Muscle layer of duodenum (tissue), 2 donors: ENCODE measurements around the gene GSAP.
"Not testable (repeated sequence)": the region's sequence is repeated elsewhere in the genome, so short reads cannot be mapped to it uniquely, and the experiment has no call there.

ENCODE experiments used
- H3K27ac ChIP-seq: one replicate; pipeline ENCODE4 v1.7.0; 2013; ENCODE audit warnings: mild to moderate bottlenecking, low read length
- H3K27me3 ChIP-seq: one replicate; pipeline ENCODE4 v1.7.0; 2013; ENCODE audit warnings: low read depth, mild to moderate bottlenecking, control low read depth, low read length
- H3K36me3 ChIP-seq, 2 donors: one replicate each; pipeline ENCODE4 v1.7.0; 2013; ENCODE audit warnings: low read length in 2 of 2, control low read depth in 1 of 2, mild to moderate bottlenecking in 1 of 2; ENCODE audit not compliant: insufficient read depth in 2 of 2, control insufficient read depth in 1 of 2
- H3K4me1 ChIP-seq, 2 donors: one replicate each; pipeline ENCODE4 v1.7.0; 2013; ENCODE audit warnings: low read length in 2 of 2, mild to moderate bottlenecking in 2 of 2, control low read depth in 1 of 2, moderate library complexity in 1 of 2; ENCODE audit not compliant: insufficient read depth in 2 of 2, control insufficient read depth in 1 of 2
- H3K4me3 ChIP-seq, 2 donors: one replicate each; pipeline ENCODE4 v1.7.0; 2013; ENCODE audit warnings: low read length in 2 of 2, low read depth in 1 of 2, mild to moderate bottlenecking in 1 of 2
- H3K9me3 ChIP-seq, 2 donors: one replicate each; pipeline ENCODE4 v1.7.0; 2013; ENCODE audit warnings: low read length in 2 of 2, control low read depth in 1 of 2, mild to moderate bottlenecking in 1 of 2; ENCODE audit not compliant: control insufficient read depth in 1 of 2
- donor health status: healthy.

Gene GSAP, protein sequence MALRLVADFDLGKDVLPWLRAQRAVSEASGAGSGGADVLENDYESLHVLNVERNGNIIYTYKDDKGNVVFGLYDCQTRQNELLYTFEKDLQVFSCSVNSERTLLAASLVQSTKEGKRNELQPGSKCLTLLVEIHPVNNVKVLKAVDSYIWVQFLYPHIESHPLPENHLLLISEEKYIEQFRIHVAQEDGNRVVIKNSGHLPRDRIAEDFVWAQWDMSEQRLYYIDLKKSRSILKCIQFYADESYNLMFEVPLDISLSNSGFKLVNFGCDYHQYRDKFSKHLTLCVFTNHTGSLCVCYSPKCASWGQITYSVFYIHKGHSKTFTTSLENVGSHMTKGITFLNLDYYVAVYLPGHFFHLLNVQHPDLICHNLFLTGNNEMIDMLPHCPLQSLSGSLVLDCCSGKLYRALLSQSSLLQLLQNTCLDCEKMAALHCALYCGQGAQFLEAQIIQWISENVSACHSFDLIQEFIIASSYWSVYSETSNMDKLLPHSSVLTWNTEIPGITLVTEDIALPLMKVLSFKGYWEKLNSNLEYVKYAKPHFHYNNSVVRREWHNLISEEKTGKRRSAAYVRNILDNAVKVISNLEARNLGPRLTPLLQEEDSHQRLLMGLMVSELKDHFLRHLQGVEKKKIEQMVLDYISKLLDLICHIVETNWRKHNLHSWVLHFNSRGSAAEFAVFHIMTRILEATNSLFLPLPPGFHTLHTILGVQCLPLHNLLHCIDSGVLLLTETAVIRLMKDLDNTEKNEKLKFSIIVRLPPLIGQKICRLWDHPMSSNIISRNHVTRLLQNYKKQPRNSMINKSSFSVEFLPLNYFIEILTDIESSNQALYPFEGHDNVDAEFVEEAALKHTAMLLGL

DNA sequence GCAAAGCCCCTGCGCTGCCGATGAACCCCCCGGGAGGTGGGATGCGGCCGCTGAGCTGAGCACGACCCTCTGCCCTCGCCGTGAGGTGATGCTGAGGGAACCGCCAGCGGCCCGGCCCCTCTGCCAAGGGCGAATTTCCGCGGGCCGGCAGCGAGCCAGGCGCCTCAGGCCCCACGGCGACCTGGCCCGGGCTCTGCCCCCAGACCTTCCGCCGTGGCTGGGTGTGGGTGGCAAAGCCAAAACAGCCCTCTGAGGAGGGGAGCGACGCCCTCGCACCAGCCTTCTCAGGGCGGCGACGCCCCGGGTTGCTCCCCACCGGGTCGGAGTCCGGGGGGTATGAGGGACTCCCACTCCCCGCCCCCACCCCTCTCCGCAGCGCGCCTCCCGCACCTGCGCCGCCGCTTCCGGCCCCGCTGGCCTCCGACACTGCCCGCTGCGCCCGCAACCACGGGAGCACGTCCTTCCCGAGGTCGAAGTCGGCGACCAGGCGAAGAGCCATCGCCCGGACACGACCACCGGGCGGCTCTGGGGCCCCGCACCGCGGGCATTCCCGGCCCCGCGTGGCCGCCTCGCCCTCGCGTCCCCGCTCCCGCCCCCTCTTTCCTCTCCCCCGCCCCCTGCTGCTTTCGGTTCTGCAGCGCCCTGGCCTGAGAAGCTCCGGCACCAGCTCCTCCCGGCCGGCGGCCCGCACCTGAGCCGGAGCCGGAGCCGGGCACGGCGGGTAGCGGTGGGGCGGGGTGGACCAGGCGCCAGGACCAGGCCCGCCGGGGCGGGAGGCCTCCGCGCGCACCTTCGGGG lies at the start of gene GSAP:
Gene GSAP (minus strand): TSS at position 527 of the 798 bp plus-strand sequence. CDS start 28 bp downstream, at position 499.
- H3K36me3 ChIP-seq: no peaks in the 10 kb centered on the region
- H3K4me1 ChIP-seq: peaks cover 10 to 12% of the 10 kb centered on the region in 2 donors
- peak within 1 kb of the TSS; percentile 68 to 88 for H3K4me3 ChIP-seq
- no peaks in the 10 kb centered on the region for H3K27me3 ChIP-seq
- no peaks in the 10 kb centered on the region for H3K9me3 ChIP-seq
- H3K27ac ChIP-seq: peak within 1 kb of the TSS; percentile 75

DNA sequence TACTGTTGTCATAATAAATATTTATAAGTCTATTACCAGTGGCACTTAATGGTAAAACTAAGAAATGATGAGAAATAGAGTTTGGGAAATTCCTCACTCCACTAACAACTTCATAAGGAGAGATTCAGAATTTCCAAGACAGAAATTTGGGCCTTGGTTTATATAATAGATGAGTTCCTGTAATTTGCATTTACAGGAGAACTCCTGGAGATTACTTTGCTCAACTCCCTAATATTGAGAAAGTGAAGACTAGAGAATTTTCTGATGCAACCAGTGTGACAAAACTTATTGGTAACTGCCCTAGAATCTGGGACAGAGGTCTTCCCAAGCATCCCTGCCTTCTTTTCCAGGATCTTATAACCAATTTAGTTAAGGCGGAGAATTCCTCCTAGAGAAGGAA lies 49.1 kb upstream of the GSAP start:
- Histone ChIP-seq H3K27me3 (no peaks in the 10 kb centered on the region), H3K4me1 (no peaks in the 10 kb centered on the region)

GRCh38 chr7:77464589-77464988 lies 48.4 kb upstream of the GSAP start:
- no peak overlapping the region for H3K27ac ChIP-seq
- no peak overlapping the region for H3K4me3 ChIP-seq
- H3K36me3 ChIP-seq: no peaks in the 10 kb centered on the region
- no peaks in the 10 kb centered on the region for H3K4me1 ChIP-seq
- no peaks in the 10 kb centered on the region for H3K9me3 ChIP-seq
- no peaks in the 10 kb centered on the region for H3K27me3 ChIP-seq

More for the DNA sequence above, 49.1 kb upstream of the GSAP start:
- Histone ChIP-seq H3K9me3 (no peaks in the 10 kb centered on the region), H3K36me3 (no peaks in the 10 kb centered on the region), H3K4me3 (no peak overlapping the region), H3K27ac (no peak overlapping the region)

- not testable (repeated sequence) for H3K4me3 ChIP-seq, H3K36me3 ChIP-seq, H3K27me3 ChIP-seq, H3K9me3 ChIP-seq, H3K4me1 ChIP-seq, H3K27ac ChIP-seq
These were observed 47.5 kb upstream of the GSAP start for GRCh38 chr7:77463632-77464031.

DNA sequence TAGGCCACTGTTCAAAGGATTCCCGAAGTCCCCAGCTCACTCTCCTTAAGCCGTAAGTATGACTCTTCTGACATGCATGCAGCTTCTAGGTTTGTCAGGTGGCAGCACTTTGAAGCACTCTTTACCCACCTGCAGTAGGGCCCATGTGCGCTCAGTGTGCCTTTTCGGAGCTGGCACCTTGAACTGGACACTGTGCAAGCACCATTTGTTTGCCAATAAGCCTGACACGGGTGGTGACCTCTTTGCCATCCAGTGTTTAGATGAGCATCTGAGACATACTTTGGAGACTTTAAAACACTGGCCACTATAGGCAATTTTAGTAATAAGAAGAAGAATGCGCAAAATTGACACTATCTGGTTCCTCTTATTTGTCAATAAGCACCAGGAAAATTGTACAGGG lies 45.7 kb upstream of the GSAP start:
- H3K9me3 ChIP-seq: no peaks in the 10 kb centered on the region
- no peaks in the 10 kb centered on the region for H3K4me1 ChIP-seq
- H3K27me3 ChIP-seq: no peaks in the 10 kb centered on the region
- no peak overlapping the region for H3K27ac ChIP-seq
- no peaks in the 10 kb centered on the region for H3K36me3 ChIP-seq
- no peak overlapping the region for H3K4me3 ChIP-seq

DNA sequence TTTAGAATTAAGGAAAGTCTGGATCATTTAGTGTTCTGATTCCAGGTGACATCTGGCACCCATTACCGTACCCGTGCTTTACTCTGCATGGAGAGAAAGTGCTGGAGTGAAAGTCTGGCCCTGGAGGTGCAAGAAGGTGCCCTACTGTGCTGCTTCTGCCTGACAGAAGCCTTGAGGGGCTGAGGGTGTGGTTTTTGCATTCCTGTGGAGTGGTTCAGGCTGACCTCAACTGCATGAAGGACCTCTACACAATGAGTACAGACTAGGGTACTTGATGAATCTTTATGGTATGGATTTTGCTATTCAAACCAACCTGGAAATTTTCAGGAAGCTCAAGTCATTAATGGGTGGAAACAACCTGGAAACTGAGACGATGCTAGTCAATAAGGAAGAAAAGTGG lies 45.1 kb upstream of the GSAP start:
- H3K9me3 ChIP-seq: no peaks in the 10 kb centered on the region
- H3K36me3 ChIP-seq: no peaks in the 10 kb centered on the region
- H3K27ac ChIP-seq: no peak overlapping the region
- H3K4me3 ChIP-seq: no peak overlapping the region
- H3K4me1 ChIP-seq: no peaks in the 10 kb centered on the region
- no peaks in the 10 kb centered on the region for H3K27me3 ChIP-seq

GRCh38 chr7:77460057-77460486 lies 43.9 kb upstream of the GSAP start:
- Histone ChIP-seq H3K27ac (no peak overlapping the region), H3K4me1 (no peaks in the 10 kb centered on the region), H3K9me3 (no peaks in the 10 kb centered on the region), H3K4me3 (no peak overlapping the region), H3K36me3 (no peaks in the 10 kb centered on the region), H3K27me3 (no peaks in the 10 kb centered on the region)

DNA sequence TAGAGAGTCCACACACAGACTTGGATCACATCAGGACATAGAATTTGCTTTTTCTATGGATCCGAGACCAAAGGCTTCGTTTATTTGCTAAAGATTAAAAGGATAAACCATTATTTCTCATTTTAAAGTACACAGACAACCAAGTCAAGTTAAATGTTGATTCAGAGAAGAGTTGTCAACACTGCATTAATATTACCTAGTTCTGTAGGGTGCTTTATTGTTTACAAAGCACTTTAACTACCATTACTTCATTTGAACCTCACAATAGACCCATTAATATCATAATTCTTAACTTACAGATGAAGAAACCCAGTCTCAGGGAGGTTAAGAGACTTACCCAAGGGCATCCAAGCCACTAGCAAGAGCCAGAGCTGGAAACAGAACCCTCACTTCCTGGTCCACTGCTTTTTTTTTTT lies 43.2 kb upstream of the GSAP start:
- H3K4me3 ChIP-seq: no peak overlapping the region
- no peaks in the 10 kb centered on the region for H3K36me3 ChIP-seq
- no peaks in the 10 kb centered on the region for H3K4me1 ChIP-seq
- H3K27ac ChIP-seq: no peak overlapping the region
- no peaks in the 10 kb centered on the region for H3K27me3 ChIP-seq
- H3K9me3 ChIP-seq: no peaks in the 10 kb centered on the region

DNA sequence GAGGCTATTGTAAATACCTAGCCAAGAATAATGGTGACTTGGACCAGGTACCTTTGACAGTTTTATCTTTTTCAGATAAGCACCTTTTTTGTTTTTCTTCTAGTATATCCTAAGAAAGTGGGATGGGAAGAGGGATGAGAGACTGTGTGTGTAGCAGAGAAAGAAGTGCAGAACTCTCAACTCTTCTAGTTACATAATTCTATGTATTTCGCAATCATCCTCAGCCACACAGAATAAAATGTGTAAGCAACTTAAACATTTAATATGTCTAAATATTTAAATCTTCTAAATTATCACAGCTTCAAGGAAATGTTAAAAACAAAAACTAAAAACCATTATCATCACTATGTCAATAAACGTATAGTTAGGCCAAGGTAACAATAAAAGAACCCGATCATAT lies 42.6 kb upstream of the GSAP start:
- Histone ChIP-seq H3K27me3 (no peaks in the 10 kb centered on the region), H3K4me3 (no peak overlapping the region), H3K4me1 (no peaks in the 10 kb centered on the region), H3K9me3 (no peaks in the 10 kb centered on the region), H3K36me3 (no peaks in the 10 kb centered on the region), H3K27ac (no peak overlapping the region)

GRCh38 chr7:77457779-77458178 lies 41.6 kb upstream of the GSAP start:
- Histone ChIP-seq H3K36me3 (no peaks in the 10 kb centered on the region), H3K4me3 (no peak overlapping the region), H3K4me1 (no peaks in the 10 kb centered on the region), H3K27ac (no peak overlapping the region), H3K27me3 (no peaks in the 10 kb centered on the region), H3K9me3 (no peaks in the 10 kb centered on the region)

GRCh38 chr7:77456696-77457095 lies 40.5 kb upstream of the GSAP start:
- Histone ChIP-seq H3K27ac (no peak overlapping the region), H3K36me3 (no peaks in the 10 kb centered on the region), H3K27me3 (no peaks in the 10 kb centered on the region), H3K4me3 (no peak overlapping the region), H3K4me1 (no peaks in the 10 kb centered on the region), H3K9me3 (no peaks in the 10 kb centered on the region)
